IMR-90 (cell line): Measurements from ENCODE around the gene ATRN. TPM values are rescaled to one million over a fixed set of nuclear protein-coding genes. Genes with fewer than 3 reads are reported as not detected.

Experiments
- ATAC-seq: fragments of 200-7000 bp; cut with Tn5 transposase; 2 replicates; pipeline ENCODE4 v1.9.1; 2020; ENCODE audit warnings: low read depth, mild to moderate bottlenecking, moderate library complexity
- BruUV-seq: library from RNA; stranded (reverse); fragments of 400-500 nt; replicated peaks from 2 replicates; lab custom pipeline; 2021; lab: Mats Ljungman, UMichigan
- CTCF ChIA-PET: fragments of 300-600 bp; formaldehyde crosslinking; extraction: SDS; loops from one replicate; lab custom pipeline; 2021; ENCODE audit warnings: antibody characterized with exemption; lab: Yijun Ruan, JAX
- POLR2A ChIA-PET: fragments of 300-600 bp; sonication (Branson Sonifier 250); formaldehyde crosslinking; loops from one replicate; lab custom pipeline; 2022; ENCODE audit warnings: antibody characterized with exemption; ENCODE audit not compliant: unreplicated experiment; lab: Charles Lee
- DNase-seq: peaks from one replicate; pipeline ENCODE4 v3.0.0; 2013
- H2AFZ ChIP-seq: replicated peaks from 2 replicates; pipeline ENCODE3; 2013; ENCODE audit warnings: low read length, mild to moderate bottlenecking; ENCODE audit not compliant: poor library complexity
- H2AK5ac ChIP-seq: 2 replicates; pipeline ENCODE4 v1.6.1; 2013; ENCODE audit warnings: low read depth, low read length, inconsistent platforms
- H2AK9ac ChIP-seq: replicated peaks from 2 replicates; pipeline ENCODE3; 2013; ENCODE audit warnings: mild to moderate bottlenecking, low read depth, low read length, moderate library complexity; ENCODE audit not compliant: poor library complexity
- H2BK120ac ChIP-seq: 2 replicates; pipeline ENCODE4 v1.6.1; 2013; ENCODE audit warnings: low read depth, low read length, inconsistent platforms
- H2BK15ac ChIP-seq: 3 replicates; pipeline ENCODE4 v1.6.1; 2013; ENCODE audit warnings: low read depth, low read length, inconsistent platforms
- H2BK20ac ChIP-seq: 2 replicates; pipeline ENCODE4 v1.6.1; 2013; ENCODE audit warnings: low read depth, mild to moderate bottlenecking, inconsistent platforms, low read length, moderate library complexity
- H2BK5ac ChIP-seq: 2 replicates; pipeline ENCODE4 v1.6.1; 2013; ENCODE audit warnings: mild to moderate bottlenecking, low read depth, low read length, inconsistent platforms; ENCODE audit not compliant: poor library complexity, severe bottlenecking
- H3K14ac ChIP-seq: replicated peaks from 2 replicates; pipeline ENCODE4 v1.6.1; 2013; ENCODE audit warnings: low read depth, low read length, inconsistent platforms
- H3K18ac ChIP-seq: 2 replicates; pipeline ENCODE4 v1.6.1; 2013; ENCODE audit warnings: low read depth, low read length, control low read depth
- H3K23ac ChIP-seq: 2 replicates; pipeline ENCODE4 v1.6.1; 2013; ENCODE audit warnings: low read depth, low read length, inconsistent platforms
- H3K27ac ChIP-seq: 2 replicates; pipeline ENCODE4 v1.5.1; 2013; ENCODE audit warnings: mild to moderate bottlenecking, control low read depth, low read length; ENCODE audit not compliant: insufficient read depth
- H3K27me3 ChIP-seq: 2 replicates; pipeline ENCODE4 v1.6.1; 2013; ENCODE audit warnings: low read length; ENCODE audit not compliant: control insufficient read depth, insufficient read depth
- H3K36me3 ChIP-seq: 2 replicates; pipeline ENCODE4 v1.6.1; 2013; ENCODE audit warnings: low read length, mixed read lengths; ENCODE audit not compliant: control insufficient read depth, insufficient read depth
- H3K4ac ChIP-seq: 2 replicates; pipeline ENCODE4 v1.6.1; 2013; ENCODE audit warnings: low read depth, low read length, inconsistent platforms
- H3K4me1 ChIP-seq: 2 replicates; pipeline ENCODE4 v1.6.1; 2013; ENCODE audit warnings: low read length, mixed read lengths; ENCODE audit not compliant: control insufficient read depth, insufficient read depth
- H3K4me2 ChIP-seq: 2 replicates; pipeline ENCODE4 v1.6.1; 2013; ENCODE audit warnings: low read depth, mild to moderate bottlenecking, control low read depth, low read length, moderate library complexity
- H3K4me3 ChIP-seq: 2 replicates; pipeline ENCODE4 v1.5.1; 2013; ENCODE audit warnings: low read depth, mild to moderate bottlenecking, control low read depth, low read length, moderate library complexity; ENCODE audit not compliant: insufficient read depth
- H3K56ac ChIP-seq: 2 replicates; pipeline ENCODE4 v1.6.1; 2013; ENCODE audit warnings: low read length, inconsistent platforms; ENCODE audit not compliant: insufficient read depth; ENCODE audit errors: extremely low read depth
- H3K79me1 ChIP-seq, 2 experiments: 2 replicates each; pipeline ENCODE4 v1.6.1; 2013; ENCODE audit warnings: low read length in 2 of 2, inconsistent platforms in 1 of 2, low read depth in 1 of 2
- H3K9ac ChIP-seq: 2 replicates; pipeline ENCODE4 v1.6.1; 2013; ENCODE audit warnings: low read depth, low read length, control low read depth
- H3K9me1 ChIP-seq: 2 replicates; pipeline ENCODE4 v1.6.1; 2013; ENCODE audit warnings: low read length, inconsistent platforms; ENCODE audit not compliant: insufficient read depth
- H3K9me3 ChIP-seq: 2 replicates; pipeline ENCODE4 v1.6.1; 2013; ENCODE audit warnings: low read length; ENCODE audit not compliant: control insufficient read depth, insufficient read depth
- H4K20me1 ChIP-seq: 2 replicates; pipeline ENCODE4 v1.6.1; 2013; ENCODE audit warnings: low read length, inconsistent platforms; ENCODE audit not compliant: insufficient read depth
- H4K5ac ChIP-seq: 2 replicates; pipeline ENCODE4 v1.6.1; 2013; ENCODE audit warnings: mild to moderate bottlenecking, low read depth, low read length, control low read depth
- H4K8ac ChIP-seq, 2 experiments: 2 replicates each; pipeline ENCODE4 v1.6.1; 2013; ENCODE audit warnings: low read depth in 2 of 2, low read length in 2 of 2, control low read depth in 1 of 2, inconsistent platforms in 1 of 2
- H4K91ac ChIP-seq: 2 replicates; pipeline ENCODE4 v1.6.1; 2013; ENCODE audit warnings: low read depth, low read length, inconsistent platforms; ENCODE audit not compliant: insufficient read depth
- BHLHE40 ChIP-seq: fragments of 150-350 bp; IDR thresholded peaks from 2 replicates; pipeline ENCODE4 v1.6.1; 2016; ENCODE audit warnings: mild to moderate bottlenecking, low read depth, low read length
- CEBPB ChIP-seq: IDR thresholded peaks from 2 replicates; pipeline ENCODE4 v1.6.1; 2012; ENCODE audit warnings: low read depth, low read length, improper control_type of control experiment
- MAZ ChIP-seq: IDR thresholded peaks from 2 replicates; pipeline ENCODE4 v1.6.1; 2012; ENCODE audit warnings: low read depth, mild to moderate bottlenecking, low read length, improper control_type of control experiment, moderate library complexity, borderline replicate concordance
- MXI1 ChIP-seq: IDR thresholded peaks from 2 replicates; pipeline ENCODE4 v1.6.1; 2012; ENCODE audit warnings: low read depth, mild to moderate bottlenecking, low read length, moderate library complexity, borderline replicate concordance
- NFE2L2 ChIP-seq: fragments of 150-350 bp; IDR thresholded peaks from 2 replicates; pipeline ENCODE4 v1.6.1; 2016; ENCODE audit warnings: low read depth, mild to moderate bottlenecking, low read length
- POLR2A ChIP-seq: IDR thresholded peaks from 2 replicates; pipeline ENCODE4 v1.6.1; 2012; ENCODE audit warnings: mild to moderate bottlenecking, low read depth, low read length
- WGBS, 2 experiments: methylation state at CpG; one replicate each; pipeline versions ENCODE4 v1.1.5 to v1.1.7; 2013; ENCODE audit warnings: missing lambda C conversion rate in 2 of 2; ENCODE audit not compliant: insufficient read length in 1 of 2; ENCODE audit errors: extremely low coverage in 2 of 2; 5-methylcytosine and 5-hydroxymethylcytosine counted together
- dilution Hi-C: fragments of 300-500 bp; cut with HindIII; formaldehyde crosslinking; loops from one replicate; pipeline ENCODE4 v1.14.3; 2018; ENCODE audit warnings: low sequenced_read_pairs; ENCODE audit not compliant: unreplicated experiment
- in situ Hi-C: fragments of 300-500 bp; cut with MboI; formaldehyde crosslinking; loops from 3 replicates; pipeline ENCODE4 v1.14.3; 2019; ENCODE audit warnings: low sequenced_read_pairs, inconsistent platforms, mixed read lengths
- intact Hi-C: fragments of 100-400 bp; cut with micrococcal nuclease; formaldehyde crosslinking; loops from 2 replicates; pipeline ENCODE4 v1.10.0; 2022
- polyA plus RNA-seq, 3 experiments: library from polyadenylated mRNA; depleted of rRNA; stranded (reverse); fragments of >200 nt; gene quantifications; 2 replicates each; pipeline ENCODE4 v1.2.3, GENCODE V29; 2012; ENCODE audit warnings: low replicate concordance in 1 of 3
- total RNA-seq: library from RNA; depleted of rRNA; stranded (reverse); fragments of >200 nt; gene quantifications from 2 replicates; pipeline ENCODE4 v1.2.3, GENCODE V29; 2012
- TF ChIP-seq, protein P1 (sequence below): fragments of 150-350 bp; IDR thresholded peaks from 2 replicates; pipeline ENCODE4 v1.6.1; 2017; ENCODE audit warnings: mild to moderate bottlenecking, antibody characterized with exemption, low read length, low read depth
- TF ChIP-seq, protein P2 (sequence below): conservative IDR thresholded peaks from 2 replicates; pipeline ENCODE4 v1.5.1; 2012; ENCODE audit warnings: mild to moderate bottlenecking, low read depth, low read length, improper control_type of control experiment

The ATRN gene
- total and polyA plus RNA-seq, 2 of the 4 experiments (the other 2 are of a cell fraction): 32.3 to 46.2 TPM

DNA sequence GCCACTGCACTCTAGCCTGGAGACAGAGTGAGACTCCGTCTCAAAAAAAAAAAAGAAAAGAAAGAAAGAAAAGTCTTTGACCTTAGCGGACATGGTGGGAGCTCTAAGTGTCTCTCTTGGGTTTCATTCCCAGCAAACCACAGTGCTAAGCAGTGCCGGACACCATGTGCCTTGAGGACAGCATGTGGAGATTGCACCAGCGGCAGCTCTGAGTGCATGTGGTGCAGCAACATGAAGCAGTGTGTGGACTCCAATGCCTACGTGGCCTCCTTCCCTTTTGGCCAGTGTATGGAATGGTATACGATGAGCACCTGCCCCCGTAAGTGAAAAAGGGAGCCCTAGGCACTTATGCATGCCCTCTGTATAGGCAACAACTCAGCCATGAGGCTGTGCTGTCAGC lies 112.9 kb downstream of the ATRN start:
- H3K4me3 ChIP-seq: no peak overlapping the region
- CTCF ChIA-PET: interaction anchor here (1.1 kb wide), 1 partner anchor 9 kb away, joined by 3 read pairs; no protein-coding TSS in a partner anchor
- in situ Hi-C loops: no loop called here

More for the DNA sequence above, 112.9 kb downstream of the ATRN start:
- POLR2A ChIA-PET: no interaction called here
- Histone ChIP-seq H2AK5ac (no peak overlapping the region), H3K9ac (no peak overlapping the region), H3K23ac (no peak overlapping the region), H4K91ac (no peak overlapping the region), H3K4me1 (peaks cover 6% of the 10 kb centered on the region), H3K4ac (no peak overlapping the region), H2AFZ (no peak overlapping the region), H3K4me2 (no peak overlapping the region), H3K79me1 (peaks cover 3 to 12% of the 10 kb centered on the region in 2 experiments; a peak in 2 of 4 replicates), H3K27ac (no peak overlapping the region), H4K5ac (no peak overlapping the region), H3K56ac (no peak overlapping the region), H3K27me3 (no peaks in the 10 kb centered on the region), H2BK15ac (no peak overlapping the region), H3K36me3 (peaks cover 17% of the 10 kb centered on the region), H2BK120ac (no peak overlapping the region), H3K18ac (no peak overlapping the region), H4K20me1 (no peaks in the 10 kb centered on the region), H4K8ac (no peak overlapping the region), H3K9me3 (no peaks in the 10 kb centered on the region), H3K14ac (no peak overlapping the region), H2BK5ac (no peak overlapping the region), H2AK9ac (no peak overlapping the region), H2BK20ac (no peak overlapping the region), H3K9me1 (peaks cover 15% of the 10 kb centered on the region; the same call in 1 of the 2 replicates)
- DNase-seq: no peak
- 100% methylated on average over 1 of the region's 7 CpGs; no CpG with 5 or more reads in 1 of the 2 experiments for whole genome bisulfite sequencing, 2 experiments
- ATAC-seq: no peak
- dilution Hi-C loops: no loop called here
- intact Hi-C loops: no loop called here
- BruUV-seq: no TSS peak
- no peak for TF ChIP-seq POLR2A
- no peak for TF ChIP-seq BHLHE40
- no peak for TF ChIP-seq MAZ
- TF ChIP-seq, protein P1, sequence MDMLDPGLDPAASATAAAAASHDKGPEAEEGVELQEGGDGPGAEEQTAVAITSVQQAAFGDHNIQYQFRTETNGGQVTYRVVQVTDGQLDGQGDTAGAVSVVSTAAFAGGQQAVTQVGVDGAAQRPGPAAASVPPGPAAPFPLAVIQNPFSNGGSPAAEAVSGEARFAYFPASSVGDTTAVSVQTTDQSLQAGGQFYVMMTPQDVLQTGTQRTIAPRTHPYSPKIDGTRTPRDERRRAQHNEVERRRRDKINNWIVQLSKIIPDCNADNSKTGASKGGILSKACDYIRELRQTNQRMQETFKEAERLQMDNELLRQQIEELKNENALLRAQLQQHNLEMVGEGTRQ: no peak
- TF ChIP-seq MXI1: no peak
- TF ChIP-seq NFE2L2: no peak
- no peak for TF ChIP-seq CEBPB
- TF ChIP-seq, protein P2, sequence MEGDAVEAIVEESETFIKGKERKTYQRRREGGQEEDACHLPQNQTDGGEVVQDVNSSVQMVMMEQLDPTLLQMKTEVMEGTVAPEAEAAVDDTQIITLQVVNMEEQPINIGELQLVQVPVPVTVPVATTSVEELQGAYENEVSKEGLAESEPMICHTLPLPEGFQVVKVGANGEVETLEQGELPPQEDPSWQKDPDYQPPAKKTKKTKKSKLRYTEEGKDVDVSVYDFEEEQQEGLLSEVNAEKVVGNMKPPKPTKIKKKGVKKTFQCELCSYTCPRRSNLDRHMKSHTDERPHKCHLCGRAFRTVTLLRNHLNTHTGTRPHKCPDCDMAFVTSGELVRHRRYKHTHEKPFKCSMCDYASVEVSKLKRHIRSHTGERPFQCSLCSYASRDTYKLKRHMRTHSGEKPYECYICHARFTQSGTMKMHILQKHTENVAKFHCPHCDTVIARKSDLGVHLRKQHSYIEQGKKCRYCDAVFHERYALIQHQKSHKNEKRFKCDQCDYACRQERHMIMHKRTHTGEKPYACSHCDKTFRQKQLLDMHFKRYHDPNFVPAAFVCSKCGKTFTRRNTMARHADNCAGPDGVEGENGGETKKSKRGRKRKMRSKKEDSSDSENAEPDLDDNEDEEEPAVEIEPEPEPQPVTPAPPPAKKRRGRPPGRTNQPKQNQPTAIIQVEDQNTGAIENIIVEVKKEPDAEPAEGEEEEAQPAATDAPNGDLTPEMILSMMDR: no peak
